ENCODE data around the gene LOC101059915.
A peak's percentile ranks its signal among the peaks of the same experiment; 100 is the strongest.

LOC101059915 gene

GRCh38 chrX:71667328-71668247 is at the start of gene LOC101059915:
TSS of gene LOC101059915 (plus strand) at chrX:71667546.
- no peak for DNase-seq (ENCODE audit: low read depth)

GRCh38 chrX:71617742-71618141 is 49.6 kb upstream of the LOC101059915 start:
- DNase-seq (ENCODE audit: low read depth), result no peak

GRCh38 chrX:71618303-71618721 is 49.0 kb upstream of the LOC101059915 start, which contains the start of gene CXCR3:
TSS of gene CXCR3 (minus strand) at chrX:71618511. CDS start at chrX:71618449, 62 bp downstream.
- DNase-seq (ENCODE audit: low read depth), result no peak

GRCh38 chrX:71618787-71619186 is 48.6 kb upstream of the LOC101059915 start:
- no peak for DNase-seq (ENCODE audit: low read depth)

- DNase-seq (ENCODE audit: low read depth), result no peak
Observed at GRCh38 chrX:71619193-71619592, 48.2 kb upstream of the LOC101059915 start.

- DNase-seq (ENCODE audit: low read depth), result no peak
Observed at GRCh38 chrX:71619986-71620385, 47.4 kb upstream of the LOC101059915 start.

- DNase-seq (ENCODE audit: low read depth), result peak; percentile 28
Observed at GRCh38 chrX:71621603-71622002, 45.7 kb upstream of the LOC101059915 start.

GRCh38 chrX:71622032-71622575 is 45.2 kb upstream of the LOC101059915 start:
- DNase-seq (ENCODE audit: low read depth), result no peak

- DNase-seq (ENCODE audit: low read depth), result peak; percentile 23
Observed at GRCh38 chrX:71622576-71623450, 44.5 kb upstream of the LOC101059915 start.

GRCh38 chrX:71623714-71624113 is 43.6 kb upstream of the LOC101059915 start:
- no peak for DNase-seq (ENCODE audit: low read depth)

- DNase-seq (ENCODE audit: low read depth), result no peak
Observed at GRCh38 chrX:71625471-71625870, 41.9 kb upstream of the LOC101059915 start.

- no peak for DNase-seq (ENCODE audit: low read depth)
Observed at GRCh38 chrX:71626576-71626975, 40.8 kb upstream of the LOC101059915 start.

GRCh38 chrX:71627588-71628404 is 39.5 kb upstream of the LOC101059915 start:
- DNase-seq (ENCODE audit: low read depth), result no peak

- DNase-seq (ENCODE audit: low read depth), result no peak
Observed at GRCh38 chrX:71629467-71629866, 37.9 kb upstream of the LOC101059915 start.

GRCh38 chrX:71632923-71633657 is 34.3 kb upstream of the LOC101059915 start:
- no peak for DNase-seq (ENCODE audit: low read depth)

GRCh38 chrX:71634366-71634765 is 33.0 kb upstream of the LOC101059915 start:
- DNase-seq (ENCODE audit: low read depth), result no peak

- no peak for DNase-seq (ENCODE audit: low read depth)
Observed at GRCh38 chrX:71636438-71637252, 30.7 kb upstream of the LOC101059915 start.

GRCh38 chrX:71637253-71637618 is 30.1 kb upstream of the LOC101059915 start:
- no peak for DNase-seq (ENCODE audit: low read depth)

GRCh38 chrX:71637848-71638247 is 29.5 kb upstream of the LOC101059915 start:
- peak; percentile 5 for DNase-seq (ENCODE audit: low read depth)

GRCh38 chrX:71638409-71638808 is 28.9 kb upstream of the LOC101059915 start:
- DNase-seq (ENCODE audit: low read depth), result no peak

Measured in GM04503 (cell line).